ENCODE measurements around the gene BUB1.
"Not testable (repeated sequence)": the region's sequence is repeated elsewhere in the genome, so short reads cannot be mapped to it uniquely, and the experiment has no call there.

Gene BUB1

GRCh38 chr2:110655701-110656100, 22.2 kb downstream of the BUB1 start:
- DNase-seq (ENCODE audit: low spot score): no peak

GRCh38 chr2:110653861-110654260, 24.0 kb downstream of the BUB1 start:
- no peak for DNase-seq (ENCODE audit: low spot score)

GRCh38 chr2:110650346-110650745, 27.5 kb downstream of the BUB1 start:
- DNase-seq (ENCODE audit: low spot score): no peak

GRCh38 chr2:110647777-110648176, 30.1 kb downstream of the BUB1 start:
- no peak for DNase-seq (ENCODE audit: low spot score)

- DNase-seq (ENCODE audit: low spot score): no peak
Observed at GRCh38 chr2:110645616-110646015, 32.2 kb downstream of the BUB1 start.

- DNase-seq (ENCODE audit: low spot score): no peak
Observed at GRCh38 chr2:110644357-110644756, 33.5 kb downstream of the BUB1 start.

- no peak for DNase-seq (ENCODE audit: low spot score)
Observed at GRCh38 chr2:110642360-110642759, 35.5 kb downstream of the BUB1 start.

- no peak for DNase-seq (ENCODE audit: low spot score)
Observed at GRCh38 chr2:110639972-110640371, 37.9 kb downstream of the BUB1 start.

GRCh38 chr2:110638952-110639695, 38.7 kb downstream of the BUB1 start:
- DNase-seq (ENCODE audit: low spot score): no peak

- DNase-seq (ENCODE audit: low spot score): no peak
Observed at GRCh38 chr2:110638004-110638403, 39.9 kb downstream of the BUB1 start.

GRCh38 chr2:110637093-110637492, 40.8 kb downstream of the BUB1 start:
- no peak for DNase-seq (ENCODE audit: low spot score)

GRCh38 chr2:110635949-110636628, 41.8 kb downstream of the BUB1 start:
- not testable (repeated sequence) for DNase-seq (ENCODE audit: low spot score)

GRCh38 chr2:110627348-110627747, 50.5 kb downstream of the BUB1 start:
- not testable (repeated sequence) for DNase-seq (ENCODE audit: low spot score)

GRCh38 chr2:110619326-110619939, 58.4 kb downstream of the BUB1 start:
- DNase-seq (ENCODE audit: low spot score): not testable (repeated sequence)

- not testable (repeated sequence) for DNase-seq (ENCODE audit: low spot score)
Observed at GRCh38 chr2:110613927-110614326, 63.9 kb downstream of the BUB1 start.

GRCh38 chr2:110610613-110611250, 67.1 kb downstream of the BUB1 start:
- not testable (repeated sequence) for DNase-seq (ENCODE audit: low spot score)

- DNase-seq (ENCODE audit: low spot score): not testable (repeated sequence)
Observed at GRCh38 chr2:110609843-110610612, 67.8 kb downstream of the BUB1 start.

GRCh38 chr2:110608788-110609502, 68.9 kb downstream of the BUB1 start:
- not testable (repeated sequence) for DNase-seq (ENCODE audit: low spot score)

- not testable (repeated sequence) for DNase-seq (ENCODE audit: low spot score)
Observed at GRCh38 chr2:110605057-110605456, 72.8 kb downstream of the BUB1 start.

GRCh38 chr2:110603917-110604591, 73.8 kb downstream of the BUB1 start:
- DNase-seq (ENCODE audit: low spot score): not testable (repeated sequence)
